ENCODE data around the gene ZMYM2. TPM values are rescaled to one million over a fixed set of nuclear protein-coding genes. Genes with fewer than 3 reads are reported as not detected.
A peak's percentile ranks its signal among the peaks of the same experiment; 100 is the strongest.

ZMYM2 gene
- total RNA-seq, 1 experiment from 2014 or later: 159 TPM

GRCh38 chr13:19961924-19962323 is 3.4 kb downstream of the ZMYM2 start:
- H3K4me3 Mint-ChIP-seq: peak overlapping the region; percentile 96
- no peak overlapping the region for H3K27ac Mint-ChIP-seq
- DNase-seq (ENCODE audit: low spot score): no peak
- TF ChIP-seq FOXP1 (CRISPR knock-in tag; IDR thresholded peaks at IDR 0.05; ENCODE audit: borderline replicate concordance) (no peak), TP53 (CRISPR knock-in tag; IDR thresholded peaks at IDR 0.05) (no peak), USF2 (CRISPR knock-in tag; IDR thresholded peaks at IDR 0.05) (no peak), TEAD4 (CRISPR knock-in tag; IDR thresholded peaks at IDR 0.05) (no peak), PRDM15 (CRISPR knock-in tag; IDR thresholded peaks at IDR 0.05) (no peak)
- H3K9me3 Mint-ChIP-seq: no peaks in the 10 kb centered on the region
- peaks cover 43% of the 10 kb centered on the region for H3K36me3 Mint-ChIP-seq
- ChIA-PET CTCF (interaction anchor here (0.6 to 1.1 kb wide), 2 partner anchors 19 to 166 kb away, joined by 4 read pairs; no protein-coding TSS in a partner anchor), POLR2A (no interaction called here)
- no peak for ATAC-seq
- H3K4me1 Mint-ChIP-seq: peaks cover 29% of the 10 kb centered on the region
- no peaks in the 10 kb centered on the region for H3K27me3 Mint-ChIP-seq (ENCODE audit: low read depth)

- ChIA-PET POLR2A (no interaction called here), CTCF (no interaction called here)
- H3K36me3 Mint-ChIP-seq: peaks cover 49% of the 10 kb centered on the region
- TF ChIP-seq USF2 (CRISPR knock-in tag; IDR thresholded peaks at IDR 0.05) (no peak), RELA (CRISPR knock-in tag; IDR thresholded peaks at IDR 0.05; ENCODE audit: borderline replicate concordance) (no peak), GRHL2 (CRISPR knock-in tag; IDR thresholded peaks at IDR 0.05; ENCODE audit: insufficient replicate concordance, severe bottlenecking) (no peak), IRF1 (CRISPR knock-in tag; IDR thresholded peaks at IDR 0.05) (no peak), ZNF138 (CRISPR knock-in tag; conservative IDR thresholded peaks at IDR 0.05) (no peak), ZNF396 (CRISPR knock-in tag; IDR thresholded peaks at IDR 0.05; ENCODE audit: borderline replicate concordance) (no peak), HMGA2 (CRISPR knock-in tag; IDR thresholded peaks at IDR 0.05) (no peak), ZNF263 (CRISPR knock-in tag; IDR thresholded peaks at IDR 0.05; ENCODE audit: low read depth) (no peak), ZNF317 (CRISPR knock-in tag; IDR thresholded peaks at IDR 0.05; ENCODE audit: borderline replicate concordance, low read depth) (no peak), MXD4 (CRISPR knock-in tag; IDR thresholded peaks at IDR 0.05; ENCODE audit: borderline replicate concordance) (no peak), ZNF512 (CRISPR knock-in tag; IDR thresholded peaks at IDR 0.05; ENCODE audit: borderline replicate concordance) (no peak), FOXK1 (CRISPR knock-in tag; IDR thresholded peaks at IDR 0.05) (no peak), ATF6 (CRISPR knock-in tag; IDR thresholded peaks at IDR 0.05) (no peak), ATF2 (CRISPR knock-in tag; IDR thresholded peaks at IDR 0.05; ENCODE audit: borderline replicate concordance, low read depth) (no peak), PRDM15 (CRISPR knock-in tag; IDR thresholded peaks at IDR 0.05) (no peak), CREB1 (CRISPR knock-in tag; IDR thresholded peaks at IDR 0.05) (no peak)
- H3K4me1 Mint-ChIP-seq: peaks cover 32% of the 10 kb centered on the region
- DNase-seq (ENCODE audit: low spot score) (no peak), ATAC-seq (no peak)
- H3K27ac Mint-ChIP-seq: peak overlapping the region; percentile 49; the same call in 1 of the 2 replicates
- no peaks in the 10 kb centered on the region for H3K27me3 Mint-ChIP-seq (ENCODE audit: low read depth)
- peak overlapping the region; percentile 52 for H3K4me3 Mint-ChIP-seq
- H3K9me3 Mint-ChIP-seq: no peaks in the 10 kb centered on the region
Measured at GRCh38 chr13:19962894-19963293, 4.4 kb downstream of the ZMYM2 start.
